HepG2 (cell line): ENCODE data around the gene MMP3.

Source experiments
- ATF6 ChIP-seq: sonication (generic); formaldehyde crosslinking; conservative IDR thresholded peaks from 2 replicates; pipeline ENCODE4 v1.4.0; 2020; ENCODE audit warnings: missing genetic modification reagents
- CAMTA2 ChIP-seq: sonication (generic); formaldehyde crosslinking; IDR thresholded peaks from 2 replicates; pipeline ENCODE4 v1.4.0; 2020; ENCODE audit warnings: mild to moderate bottlenecking, missing genetic modification reagents, borderline replicate concordance
- CTCF ChIP-seq: sonication (generic); formaldehyde crosslinking; IDR thresholded peaks from 2 replicates; pipeline ENCODE4 v1.5.0; 2020; ENCODE audit warnings: mild to moderate bottlenecking, missing genetic modification reagents, moderate library complexity
- ETV6 ChIP-seq: sonication (generic); formaldehyde crosslinking; conservative IDR thresholded peaks from 2 replicates; pipeline ENCODE4 v1.4.0; 2020; ENCODE audit warnings: missing genetic modification reagents
- FOXA1 ChIP-seq, 2 experiments: fragments of 450-650 bp in 1 of 2; sonication (generic) in 1 of 2; formaldehyde crosslinking in 1 of 2; IDR thresholded peaks; 2 replicates each; pipeline versions ENCODE4 v1.4.0 to v1.6.1; 2016 to 2020; ENCODE audit warnings: missing genetic modification reagents in 1 of 2
- MXI1 ChIP-seq: IDR thresholded peaks from 3 replicates; pipeline ENCODE4 v1.6.1; 2012; ENCODE audit warnings: low read depth, low read length, inconsistent platforms, borderline replicate concordance
- TMF1 ChIP-seq: sonication (generic); formaldehyde crosslinking; IDR thresholded peaks from 2 replicates; pipeline ENCODE4 v1.8.1; 2022; ENCODE audit warnings: low read depth, missing genetic modification reagents
- ZNF580 ChIP-seq: IDR thresholded peaks from 2 replicates; pipeline ENCODE4 v1.6.1; 2016; ENCODE audit warnings: low read depth, borderline replicate concordance
- ZNF782 ChIP-seq: sonication (generic); formaldehyde crosslinking; IDR thresholded peaks from 2 replicates; pipeline ENCODE4 v1.4.0; 2020; ENCODE audit warnings: missing genetic modification reagents, mild to moderate bottlenecking, borderline replicate concordance

- TF ChIP-seq FOXA1 (IDR thresholded peaks at IDR 0.05) (no peak), FOXA1 (CRISPR knock-in tag; IDR thresholded peaks at IDR 0.05) (no peak), CAMTA2 (no peak), ATF6 (CRISPR knock-in tag) (no peak), ETV6 (no peak), CTCF (CRISPR knock-in tag) (no peak), MXI1 (no peak), TMF1 (CRISPR knock-in tag) (no peak), ZNF782 (CRISPR knock-in tag) (no peak), ZNF580 (CRISPR knock-in tag) (no peak)
Measured at GRCh38 chr11:102809971-102810370, 33.4 kb downstream of the MMP3 start.
